GM12878 (cell line): ENCODE results near the gene ARHGEF7. TPM values are rescaled to one million over a fixed set of nuclear protein-coding genes. Genes with fewer than 3 reads are reported as not detected.

ENCODE experiments used
- BACH1 ChIP-seq: fragments of 450-650 bp; IDR thresholded peaks from 2 replicates; pipeline ENCODE4 v1.6.1; 2017; ENCODE audit warnings: mild to moderate bottlenecking, borderline replicate concordance
- BCL11A ChIP-seq: IDR thresholded peaks from 2 replicates; pipeline ENCODE4 v1.6.1; 2011; ENCODE audit warnings: low read depth, low read length
- CBX5 ChIP-seq: sonication (generic); IDR thresholded peaks from 2 replicates; pipeline ENCODE4 v1.6.1; 2016; ENCODE audit warnings: low read depth, moderate library complexity, mild to moderate bottlenecking, inconsistent platforms
- CHD1 ChIP-seq: IDR thresholded peaks from 2 replicates; pipeline ENCODE4 v1.6.1; 2012; ENCODE audit warnings: low read depth, low read length, improper control_type of control experiment
- CREM ChIP-seq: IDR thresholded peaks from 2 replicates; pipeline ENCODE4 v1.6.1; 2014; ENCODE audit warnings: antibody characterized with exemption, low read depth
- E4F1 ChIP-seq: fragments of 450-650 bp; IDR thresholded peaks from 2 replicates; pipeline ENCODE4 v1.6.1; 2018; ENCODE audit warnings: borderline replicate concordance, mild to moderate bottlenecking; ENCODE audit not compliant: partially characterized antibody
- FOS ChIP-seq: IDR thresholded peaks from 3 replicates; pipeline ENCODE4 v1.6.1; 2011; ENCODE audit warnings: borderline replicate concordance; ENCODE audit not compliant: insufficient read length; ENCODE audit errors: extremely low read depth
- IRF3 ChIP-seq: fragments of 450-650 bp; IDR thresholded peaks from 2 replicates; pipeline ENCODE4 v1.6.1; 2014; ENCODE audit warnings: mild to moderate bottlenecking
- KDM1A ChIP-seq: fragments of 200-600 bp; sonication (generic); IDR thresholded peaks from 2 replicates; pipeline ENCODE4 v1.6.1; 2016; ENCODE audit warnings: borderline replicate concordance
- MYB ChIP-seq: fragments of 150-350 bp; IDR thresholded peaks from 2 replicates; pipeline ENCODE4 v1.6.1; 2014; ENCODE audit warnings: mild to moderate bottlenecking, low read depth, low read length, borderline replicate concordance
- NR2C2 ChIP-seq: IDR thresholded peaks from 2 replicates; pipeline ENCODE4 v1.6.1; 2011; ENCODE audit warnings: borderline replicate concordance, low read depth; ENCODE audit not compliant: control insufficient read depth, insufficient read length
- NR2F1 ChIP-seq: fragments of 450-650 bp; conservative IDR thresholded peaks from 2 replicates; pipeline ENCODE4 v1.6.1; 2017; ENCODE audit warnings: mild to moderate bottlenecking
- PAX8 ChIP-seq: fragments of 450-650 bp; IDR thresholded peaks from 2 replicates; pipeline ENCODE4 v1.6.1; 2017; ENCODE audit warnings: mild to moderate bottlenecking, moderate library complexity
- PML ChIP-seq: IDR thresholded peaks from 2 replicates; pipeline ENCODE4 v1.6.1; 2012; ENCODE audit warnings: low read length, inconsistent platforms
- POU2F2 ChIP-seq: IDR thresholded peaks from 3 replicates; pipeline ENCODE4 v1.6.1; 2011; ENCODE audit warnings: low read depth, mild to moderate bottlenecking, low read length, borderline replicate concordance
- RELA ChIP-seq: fragments of 450-650 bp; IDR thresholded peaks from 2 replicates; pipeline ENCODE4 v1.8.0; 2014; ENCODE audit warnings: borderline replicate concordance; ENCODE audit not compliant: partially characterized antibody
- SUZ12 ChIP-seq: fragments of 200-600 bp; sonication (generic); IDR thresholded peaks from one replicate; pipeline ENCODE4 v1.6.1; 2018; ENCODE audit warnings: antibody characterized with exemption, mild to moderate bottlenecking; ENCODE audit not compliant: unreplicated experiment
- TCF3 ChIP-seq: IDR thresholded peaks from 2 replicates; pipeline ENCODE4 v1.6.1; 2012; ENCODE audit warnings: low read depth, mild to moderate bottlenecking, low read length, borderline replicate concordance; ENCODE audit not compliant: insufficient read depth
- USF1 ChIP-seq: IDR thresholded peaks from 2 replicates; pipeline ENCODE4 v1.6.1; 2011; ENCODE audit warnings: borderline replicate concordance, low read depth, mild to moderate bottlenecking, moderate library complexity, mixed read lengths, low read length; ENCODE audit not compliant: insufficient read depth; ENCODE audit errors: extremely low read length
- YY1 ChIP-seq: IDR thresholded peaks from 2 replicates; pipeline ENCODE4 v1.6.1; 2011; ENCODE audit warnings: low read depth, mild to moderate bottlenecking, low read length
- ZNF687 ChIP-seq: fragments of 450-650 bp; IDR thresholded peaks from 2 replicates; pipeline ENCODE4 v1.6.1; 2017; ENCODE audit warnings: mild to moderate bottlenecking, moderate library complexity
- polyA plus RNA-seq, 11 experiments: library from polyadenylated mRNA; depleted of rRNA in 4 of 11; unstranded in 6 of 11; stranded (reverse) in 5 of 11; fragments of >200 nt; fragmentation: Nextera tagmentation in 4 of 11; fragmentation: Illumina TruSeq in 1 of 11; extraction: Ambion mirVana in 4 of 11; extraction: Trizol in 1 of 11; gene quantifications; 1 replicate in 1 of 11; 2 replicates in 10 of 11; pipeline versions ENCODE4 v1.2.1 to v1.2.3, GENCODE V29; 2011 to 2016; ENCODE audit warnings: inconsistent platforms in 2 of 11, missing spikeins in 2 of 11, low read depth in 1 of 11
- total RNA-seq, 4 experiments: library from RNA; depleted of rRNA in 3 of 4; stranded (reverse); fragments of >200 nt in 3 of 4; fragmentation: Illumina TruSeq in 1 of 4; extraction: Trizol in 1 of 4; gene quantifications; 2 replicates each; pipeline versions ENCODE4 v1.2.1 to v1.2.3, GENCODE V29; 2013 to 2021

The ARHGEF7 gene
- total and polyA plus RNA-seq, 10 of the 15 experiments (the other 5 are each of a cell fraction or from before 2014, with no cell fraction given) = 4.7 to 65.5 (median 36.6) TPM

GRCh38 chr13:111184458-111185401 lies 69.6 kb downstream of the ARHGEF7 start (continued):
- no peak for TF ChIP-seq E4F1
- no peak for TF ChIP-seq FOS
- TF ChIP-seq SUZ12 = no peak
- peak; percentile 73 for TF ChIP-seq USF1
- TF ChIP-seq IRF3 = no peak
- no peak for TF ChIP-seq KDM1A
- TF ChIP-seq PAX8 = no peak
- TF ChIP-seq BCL11A = peak; percentile 79
- TF ChIP-seq MYB = no peak
- peak; percentile 68; the same call in 1 of the 2 replicates for TF ChIP-seq PML
- no peak for TF ChIP-seq RELA
- TF ChIP-seq BACH1 = no peak
- peak; percentile 92 for TF ChIP-seq TCF3
- peak; percentile 49 for TF ChIP-seq NR2F1
- 0 out of 2 replicates have a peak, but pooled peaks have one; percentile 42 for TF ChIP-seq CBX5
- TF ChIP-seq YY1 = peak; percentile 71
- TF ChIP-seq ZNF687 = peak; percentile 52; the same call in 1 of the 2 replicates
- no peak; the same call in 1 of the 2 replicates for TF ChIP-seq CHD1
- peak; percentile 57; the same call in 1 of the 2 replicates for TF ChIP-seq CREM
- peak; percentile 75; the same call in 1 of the 3 replicates for TF ChIP-seq POU2F2
- no peak for TF ChIP-seq NR2C2
